Progenitor cell of endocrine pancreas (in vitro differentiated cells): ENCODE measurements around the gene EFNB1. TPM values are rescaled to one million over a fixed set of nuclear protein-coding genes. Genes with fewer than 3 reads are reported as not detected.

Experiments used
- DNase-seq: peaks from one replicate; pipeline ENCODE4 v3.0.0; 2021; ENCODE audit warnings: low spot score; ENCODE audit not compliant: unreplicated experiment
- H3K27ac Mint-ChIP-seq: 2 replicates; pipeline ENCODE4 v1.8.0; 2021; ENCODE audit warnings: mild to moderate bottlenecking, moderate library complexity, mixed read lengths
- H3K27me3 Mint-ChIP-seq: 2 replicates; pipeline ENCODE4 v1.8.0; 2021; ENCODE audit warnings: mixed read lengths
- H3K36me3 Mint-ChIP-seq: 2 replicates; pipeline ENCODE4 v1.8.0; 2022; ENCODE audit warnings: mixed read lengths; ENCODE audit not compliant: insufficient read depth
- H3K4me1 Mint-ChIP-seq: 2 replicates; pipeline ENCODE4 v1.8.0; 2021; ENCODE audit warnings: low read depth, mixed read lengths
- H3K4me3 Mint-ChIP-seq: 2 replicates; pipeline ENCODE4 v1.8.0; 2021; ENCODE audit warnings: low read depth, mild to moderate bottlenecking, moderate library complexity, mixed read lengths
- H3K9me3 Mint-ChIP-seq: 2 replicates; pipeline ENCODE4 v1.8.0; 2021; ENCODE audit warnings: low read depth, mixed read lengths
- total RNA-seq: library from RNA; stranded (reverse); gene quantifications from 2 replicates; pipeline ENCODE4 v1.2.1, GENCODE V29; 2021
- TF ChIP-seq, protein P1 (sequence below): fragments of 200-600 bp; sonication (generic); IDR thresholded peaks from one replicate; pipeline ENCODE4 v1.5.0; 2021; ENCODE audit warnings: antibody characterized with exemption, mild to moderate bottlenecking; ENCODE audit not compliant: unreplicated experiment

Gene EFNB1
- total RNA-seq, 1 donor from 2014 or later = 16.9 TPM

DNA sequence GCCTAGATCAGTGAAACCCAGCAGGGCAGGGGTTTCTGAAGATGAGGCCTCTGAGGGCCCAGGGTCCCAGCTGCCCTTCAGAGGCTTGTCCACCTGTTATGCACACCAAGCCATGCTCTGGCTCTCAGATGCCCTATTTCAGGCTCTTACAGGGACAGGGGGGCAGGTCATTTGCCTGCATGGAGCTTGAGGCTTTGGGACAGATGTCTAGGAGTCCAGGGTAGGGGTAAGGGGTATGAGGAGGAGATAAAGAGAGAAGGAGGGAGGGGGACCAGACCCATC is 4.7 kb upstream of the EFNB1 start:
- no peaks in the 10 kb centered on the region for H3K9me3 Mint-ChIP-seq
- no peak overlapping the region for H3K4me3 Mint-ChIP-seq
- no peaks in the 10 kb centered on the region for H3K27me3 Mint-ChIP-seq
- H3K27ac Mint-ChIP-seq = no peak overlapping the region
- no peaks in the 10 kb centered on the region for H3K36me3 Mint-ChIP-seq
- TF ChIP-seq, protein P1, sequence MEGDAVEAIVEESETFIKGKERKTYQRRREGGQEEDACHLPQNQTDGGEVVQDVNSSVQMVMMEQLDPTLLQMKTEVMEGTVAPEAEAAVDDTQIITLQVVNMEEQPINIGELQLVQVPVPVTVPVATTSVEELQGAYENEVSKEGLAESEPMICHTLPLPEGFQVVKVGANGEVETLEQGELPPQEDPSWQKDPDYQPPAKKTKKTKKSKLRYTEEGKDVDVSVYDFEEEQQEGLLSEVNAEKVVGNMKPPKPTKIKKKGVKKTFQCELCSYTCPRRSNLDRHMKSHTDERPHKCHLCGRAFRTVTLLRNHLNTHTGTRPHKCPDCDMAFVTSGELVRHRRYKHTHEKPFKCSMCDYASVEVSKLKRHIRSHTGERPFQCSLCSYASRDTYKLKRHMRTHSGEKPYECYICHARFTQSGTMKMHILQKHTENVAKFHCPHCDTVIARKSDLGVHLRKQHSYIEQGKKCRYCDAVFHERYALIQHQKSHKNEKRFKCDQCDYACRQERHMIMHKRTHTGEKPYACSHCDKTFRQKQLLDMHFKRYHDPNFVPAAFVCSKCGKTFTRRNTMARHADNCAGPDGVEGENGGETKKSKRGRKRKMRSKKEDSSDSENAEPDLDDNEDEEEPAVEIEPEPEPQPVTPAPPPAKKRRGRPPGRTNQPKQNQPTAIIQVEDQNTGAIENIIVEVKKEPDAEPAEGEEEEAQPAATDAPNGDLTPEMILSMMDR = no peak
- DNase-seq = no peak
- H3K4me1 Mint-ChIP-seq = peaks cover 4% of the 10 kb centered on the region

DNA sequence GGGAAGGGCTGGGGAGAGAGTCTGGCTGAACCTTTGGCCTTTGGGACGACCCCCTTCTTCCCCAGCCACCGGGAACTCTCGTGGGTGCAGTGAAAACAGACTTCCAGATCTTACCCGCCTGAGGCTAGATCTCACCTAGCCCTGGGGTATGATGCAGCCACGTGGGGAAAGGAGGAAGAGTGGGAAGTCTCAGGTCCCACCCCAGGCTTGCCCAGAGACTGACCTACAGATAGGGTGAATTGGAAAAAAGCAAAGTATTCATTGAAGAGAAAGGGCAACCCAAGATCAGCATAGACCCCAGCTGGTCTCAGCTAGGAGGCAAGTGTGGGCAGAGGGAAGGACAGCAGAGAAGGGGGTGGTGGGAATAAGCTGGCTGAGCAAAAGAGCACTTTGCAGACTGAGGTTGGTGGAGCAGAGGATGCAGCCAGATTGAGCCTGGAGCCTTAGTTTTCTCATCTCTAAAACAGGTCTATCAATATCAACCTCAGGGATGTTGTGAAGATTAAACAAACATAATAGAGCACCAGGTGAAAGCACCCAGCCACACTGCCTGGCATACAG is 4.2 kb upstream of the EFNB1 start:
- TF ChIP-seq, protein P1 = no peak
- no peaks in the 10 kb centered on the region for H3K27me3 Mint-ChIP-seq
- H3K9me3 Mint-ChIP-seq = no peaks in the 10 kb centered on the region
- H3K4me1 Mint-ChIP-seq = peaks cover 4% of the 10 kb centered on the region
- no peak overlapping the region for H3K4me3 Mint-ChIP-seq
- no peak overlapping the region for H3K27ac Mint-ChIP-seq
- no peaks in the 10 kb centered on the region for H3K36me3 Mint-ChIP-seq
- DNase-seq = no peak

DNA sequence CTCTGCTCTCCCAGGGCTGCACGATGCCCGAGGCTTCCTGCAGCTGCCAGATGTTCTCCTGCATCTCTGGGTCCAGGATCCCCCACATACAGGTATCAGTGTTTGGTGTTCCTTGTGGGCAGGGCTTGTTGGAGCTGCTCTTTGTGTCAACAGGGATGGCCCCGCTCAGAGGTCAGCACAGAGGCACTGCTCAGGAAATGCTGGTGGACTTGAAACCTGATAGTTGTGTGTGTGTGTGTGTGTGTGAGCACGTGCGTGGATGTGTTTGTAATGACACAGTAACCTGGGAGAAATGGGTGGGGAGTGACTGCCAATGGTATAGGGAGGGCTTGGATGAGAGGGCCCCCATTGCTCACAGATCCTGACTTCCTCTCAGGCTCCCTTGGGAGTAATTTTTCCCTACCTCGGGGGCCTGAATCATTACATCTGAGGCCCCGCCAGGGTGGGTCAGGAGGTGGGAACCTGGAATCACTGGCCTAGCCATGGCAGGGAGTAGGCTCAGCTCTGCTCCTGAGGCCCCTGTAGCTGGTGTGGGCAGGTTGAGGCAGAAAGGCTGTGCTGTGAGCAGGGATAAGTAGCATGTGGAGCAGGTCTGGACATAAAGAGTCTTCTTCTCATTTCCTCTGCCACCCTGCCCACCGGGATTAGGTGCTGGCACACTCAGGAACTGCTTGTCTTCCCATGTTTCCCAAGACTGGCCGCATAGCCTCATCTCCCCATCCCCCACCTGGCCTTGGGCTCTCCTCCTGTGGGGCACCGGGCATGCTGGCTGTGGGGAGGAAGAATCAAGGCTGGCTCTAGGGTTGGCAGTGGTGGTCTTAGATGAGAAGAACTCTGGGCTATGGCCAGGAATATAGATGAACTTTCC is 2.5 kb upstream of the EFNB1 start:
- TF ChIP-seq, protein P1 = no peak
- Mint-ChIP-seq H3K36me3 (no peaks in the 10 kb centered on the region), H3K9me3 (no peaks in the 10 kb centered on the region), H3K27me3 (no peaks in the 10 kb centered on the region), H3K27ac (no peak overlapping the region), H3K4me3 (no peak overlapping the region), H3K4me1 (peaks cover 6% of the 10 kb centered on the region)
- no peak for DNase-seq

DNA sequence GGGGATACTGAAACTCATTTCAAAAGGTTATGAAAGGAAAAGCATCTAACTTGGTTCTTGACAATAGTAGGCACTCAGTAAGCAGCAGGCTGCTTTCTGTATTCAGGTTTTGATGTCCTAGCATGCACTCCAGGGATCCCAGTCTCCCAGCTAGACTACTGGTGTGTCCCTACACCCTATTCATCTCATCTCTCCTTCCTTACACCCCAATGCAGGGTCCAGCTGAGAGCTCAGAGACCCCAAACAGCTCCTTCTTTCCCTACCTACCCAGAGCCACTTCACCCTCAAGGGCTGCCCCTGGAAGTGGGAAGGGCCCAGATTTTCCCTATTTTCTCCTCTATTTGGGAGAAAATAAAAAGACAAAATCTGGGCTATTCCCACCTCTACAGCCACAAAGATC is 1.6 kb upstream of the EFNB1 start:
- Mint-ChIP-seq H3K4me3 (no peak overlapping the region), H3K9me3 (no peaks in the 10 kb centered on the region), H3K4me1 (peaks cover 14% of the 10 kb centered on the region), H3K36me3 (no peaks in the 10 kb centered on the region), H3K27ac (no peak overlapping the region), H3K27me3 (no peaks in the 10 kb centered on the region)
- TF ChIP-seq, protein P1 = no peak
- DNase-seq = no peak

DNA sequence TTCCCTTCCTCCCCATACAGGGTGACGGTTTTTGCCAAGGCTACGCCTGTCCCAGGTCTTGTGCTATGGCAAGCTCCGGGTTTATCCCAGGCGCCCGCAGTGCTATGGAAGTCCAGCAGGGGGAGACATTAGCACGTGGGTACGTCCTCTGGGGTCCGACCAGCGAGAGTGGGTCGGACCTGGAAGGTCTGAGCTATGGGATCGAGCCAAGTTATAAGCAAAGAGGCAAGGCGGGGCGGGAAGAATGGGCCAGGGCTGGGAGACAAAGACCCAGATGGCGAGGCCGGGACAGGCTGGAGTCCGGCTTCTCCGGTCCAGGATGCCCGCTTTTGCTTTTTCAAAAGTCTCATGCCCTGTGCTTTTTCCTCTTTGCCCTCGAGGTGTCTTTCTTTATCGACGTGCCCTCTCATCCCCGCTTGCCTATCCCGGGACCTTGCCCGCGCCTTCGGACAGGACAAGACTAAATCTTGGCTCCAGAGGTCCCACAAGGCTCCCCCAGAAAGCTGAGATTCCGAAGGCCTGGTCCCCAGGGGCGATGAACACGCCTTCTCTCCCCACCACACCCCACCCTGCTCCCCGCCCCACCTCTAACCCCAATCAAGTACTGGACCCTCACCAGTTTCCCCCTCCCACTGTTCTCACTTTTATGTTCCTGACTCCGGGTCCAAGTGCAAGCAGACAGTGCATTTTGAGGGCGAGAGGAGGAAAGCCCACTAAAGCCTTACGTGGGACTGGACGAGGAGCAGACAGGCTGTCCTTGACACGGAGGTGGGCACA is 785 bp upstream of the EFNB1 start:
- Mint-ChIP-seq H3K27me3 (no peaks in the 10 kb centered on the region), H3K4me3 (peak overlapping the region; percentile 83), H3K27ac (peak overlapping the region; percentile 56), H3K9me3 (no peaks in the 10 kb centered on the region), H3K4me1 (peaks cover 16% of the 10 kb centered on the region), H3K36me3 (no peaks in the 10 kb centered on the region)
- TF ChIP-seq, protein P1 = peak; percentile 79
- DNase-seq = peak; percentile 70
